ENCODE data around the gene GYPC. TPM values are rescaled to one million over a fixed set of nuclear protein-coding genes. Genes with fewer than 3 reads are reported as not detected.
"Not testable (repeated sequence)": the region's sequence is repeated elsewhere in the genome, so short reads cannot be mapped to it uniquely, and the experiment has no call there.

The GYPC gene
- polyA plus RNA-seq, 1 donor: 133 TPM

DNA sequence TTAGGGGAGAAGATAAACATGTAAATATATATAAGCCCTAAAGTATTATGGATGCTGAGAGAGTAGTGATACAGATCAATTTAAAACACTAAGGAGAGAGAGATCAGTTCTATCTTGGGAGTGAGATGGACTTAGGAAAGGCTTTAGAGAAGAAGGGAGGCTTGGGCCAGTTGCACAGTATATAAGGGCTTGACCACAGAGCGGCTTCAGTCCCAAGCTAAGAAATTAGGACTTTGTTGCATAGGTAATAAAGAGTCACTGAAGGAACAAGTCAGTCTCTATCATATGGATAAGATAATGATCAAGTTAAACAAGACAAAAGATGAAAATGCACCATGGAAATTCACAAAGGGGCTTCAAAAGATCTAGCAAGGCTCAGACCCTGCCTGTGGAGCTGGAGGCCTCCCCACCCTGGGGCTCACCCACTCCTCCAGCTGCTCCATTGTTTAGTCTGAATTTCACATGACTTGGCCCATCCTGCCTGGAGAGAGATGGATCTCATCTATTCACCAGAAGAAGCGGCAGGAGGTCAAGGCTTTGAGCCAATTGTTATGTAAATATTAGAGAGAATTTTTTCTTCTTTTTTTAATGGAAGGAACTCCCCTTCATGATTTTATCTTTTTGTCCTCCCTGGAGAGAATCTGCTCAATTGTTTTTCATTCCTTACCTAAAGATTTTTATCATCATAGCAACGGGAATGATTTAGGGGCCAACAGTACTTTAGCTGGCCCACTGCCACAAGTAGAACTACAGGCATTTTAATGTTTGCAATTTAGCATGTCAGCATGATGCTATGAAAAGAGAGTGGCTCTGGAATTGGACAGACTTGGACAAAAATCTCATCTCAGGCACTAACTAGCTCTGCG is 44.0 kb downstream of the GYPC start:
- peak; percentile 59 for DNase-seq

DNA sequence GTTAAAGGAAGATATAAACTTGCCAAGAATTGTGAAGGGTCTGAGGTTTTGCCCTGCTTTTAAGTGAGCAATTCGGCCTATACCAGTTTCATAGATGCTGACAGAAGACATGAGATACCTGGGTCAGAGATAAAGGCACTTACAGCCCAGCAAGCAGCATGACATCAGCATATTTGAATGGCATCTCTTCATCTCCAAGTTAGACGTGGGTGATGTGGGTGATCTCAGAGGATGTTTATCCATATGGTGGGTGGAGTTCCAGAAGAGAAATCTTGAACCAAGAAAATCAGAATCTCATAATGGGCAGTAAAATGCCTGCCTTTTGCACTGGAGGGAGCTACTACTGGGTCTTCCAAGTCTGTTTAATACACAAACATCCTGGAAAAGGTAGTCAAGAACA is 44.7 kb downstream of the GYPC start:
- DNase-seq: no peak

DNA sequence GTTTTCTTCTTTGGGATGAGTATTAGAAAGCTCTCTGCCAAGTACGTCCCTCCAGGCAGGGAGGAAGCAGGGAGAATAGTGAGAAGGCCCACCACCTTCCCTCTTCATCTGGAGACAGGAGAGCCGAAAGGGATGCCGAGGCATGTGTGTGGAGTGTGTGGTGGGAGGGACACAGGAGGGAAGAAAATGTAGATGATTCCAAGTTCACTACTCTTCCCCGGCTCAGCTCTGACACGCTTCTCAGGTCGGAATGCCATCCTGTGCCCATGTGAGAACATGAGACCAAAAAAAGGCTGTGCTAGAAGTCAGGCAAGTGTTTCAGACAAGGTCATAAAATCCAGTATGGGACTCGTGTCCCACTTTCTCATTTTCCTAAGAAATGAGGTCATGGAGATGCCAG is 47.4 kb downstream of the GYPC start:
- no peak for DNase-seq

DNA sequence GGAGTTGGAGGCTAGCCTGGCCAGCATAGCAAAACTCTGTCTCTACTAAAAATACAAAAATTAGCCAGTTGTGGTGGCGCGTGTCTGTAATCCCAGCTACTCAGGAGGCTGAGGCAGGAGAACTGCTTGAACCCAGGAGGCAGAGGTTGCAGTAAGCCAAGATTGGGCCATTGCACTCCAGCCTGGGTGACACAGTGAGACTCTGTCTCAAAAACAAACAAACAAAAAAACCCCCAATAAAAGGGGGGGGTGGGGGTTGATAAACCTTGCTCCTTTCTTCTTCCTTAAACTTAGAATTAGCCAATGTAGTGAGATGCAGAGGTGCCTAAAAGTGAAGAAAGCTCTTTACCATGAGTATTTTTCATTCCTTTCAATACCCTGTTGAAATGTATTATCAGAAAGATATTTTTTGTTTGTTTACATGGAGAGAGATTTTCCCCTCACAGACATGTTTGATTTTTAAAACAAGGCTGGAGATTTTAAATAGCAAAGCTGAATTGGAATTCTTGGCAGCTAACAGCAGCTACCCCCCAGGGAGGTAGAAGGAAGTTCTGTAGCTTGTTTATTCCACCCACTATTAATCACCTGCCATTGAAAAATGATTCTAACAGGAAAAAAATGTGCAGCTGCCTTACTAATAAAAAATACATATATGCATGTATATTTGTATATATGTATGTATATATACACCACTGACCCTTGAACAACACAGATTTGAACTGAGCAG is 48.6 kb downstream of the GYPC start:
- peak; percentile 62 for DNase-seq

DNA sequence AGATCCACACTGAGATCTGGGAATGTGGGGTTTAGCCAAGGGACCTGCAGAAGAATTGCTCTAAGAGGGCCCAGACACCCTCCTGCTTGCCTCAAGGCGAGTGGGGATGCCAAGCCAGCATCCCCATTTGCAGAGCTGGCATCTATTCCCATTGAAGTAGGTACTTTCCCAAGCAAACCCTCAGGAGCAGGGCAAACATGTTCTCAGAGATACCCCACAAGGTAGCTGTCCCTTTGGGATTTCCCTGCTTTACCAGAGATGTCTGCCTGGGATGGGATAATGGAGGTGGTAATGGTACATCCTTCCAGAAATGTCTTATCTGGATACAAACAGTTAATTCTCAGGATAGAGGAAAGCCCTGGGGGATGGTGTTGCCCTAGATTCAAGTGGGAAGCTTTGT is 51.2 kb downstream of the GYPC start:
- DNase-seq: no peak

- no peak for DNase-seq
Measured at GRCh38 chr2:126707941-126708340, 52.0 kb downstream of the GYPC start.

DNA sequence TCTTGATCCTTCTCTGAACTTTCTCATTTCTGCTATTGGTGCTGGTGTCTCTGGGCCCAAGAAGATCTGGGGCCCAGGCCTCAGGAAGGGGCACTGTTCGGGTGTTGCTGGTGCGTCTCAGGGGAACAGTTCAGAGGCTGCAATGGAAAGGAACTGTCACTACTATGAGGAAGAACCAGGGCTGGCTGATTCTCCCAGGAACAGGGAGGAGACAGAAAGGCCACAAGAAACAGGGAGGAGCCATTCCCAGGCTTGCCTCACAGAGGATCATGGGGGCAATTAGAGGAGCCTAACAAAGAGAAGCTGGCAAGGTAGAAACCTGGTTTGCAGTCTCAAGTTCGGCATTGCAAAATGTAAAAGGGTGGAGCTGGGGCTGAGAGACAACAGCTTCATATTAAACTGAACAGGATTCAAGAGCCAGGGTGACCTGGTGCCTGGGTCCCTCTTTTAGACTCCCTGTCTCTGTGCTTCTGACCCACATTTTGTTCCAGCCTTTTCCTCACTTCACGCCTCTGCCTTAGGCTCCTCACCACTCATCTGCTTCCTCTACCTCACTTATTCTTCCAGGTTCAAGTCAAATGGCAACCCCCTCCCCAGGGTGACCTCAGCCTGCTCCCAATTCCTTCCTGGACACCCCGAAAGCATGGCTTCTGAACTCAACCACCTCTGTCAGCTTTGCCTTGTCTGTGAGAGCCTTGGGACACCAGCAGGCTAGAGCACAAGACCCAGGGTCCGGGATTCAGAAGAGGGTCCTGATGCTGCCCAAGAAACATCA is 58.4 kb downstream of the GYPC start:
- no peak for DNase-seq

- no peak for DNase-seq
Measured at GRCh38 chr2:126715111-126715510, 59.2 kb downstream of the GYPC start.

DNA sequence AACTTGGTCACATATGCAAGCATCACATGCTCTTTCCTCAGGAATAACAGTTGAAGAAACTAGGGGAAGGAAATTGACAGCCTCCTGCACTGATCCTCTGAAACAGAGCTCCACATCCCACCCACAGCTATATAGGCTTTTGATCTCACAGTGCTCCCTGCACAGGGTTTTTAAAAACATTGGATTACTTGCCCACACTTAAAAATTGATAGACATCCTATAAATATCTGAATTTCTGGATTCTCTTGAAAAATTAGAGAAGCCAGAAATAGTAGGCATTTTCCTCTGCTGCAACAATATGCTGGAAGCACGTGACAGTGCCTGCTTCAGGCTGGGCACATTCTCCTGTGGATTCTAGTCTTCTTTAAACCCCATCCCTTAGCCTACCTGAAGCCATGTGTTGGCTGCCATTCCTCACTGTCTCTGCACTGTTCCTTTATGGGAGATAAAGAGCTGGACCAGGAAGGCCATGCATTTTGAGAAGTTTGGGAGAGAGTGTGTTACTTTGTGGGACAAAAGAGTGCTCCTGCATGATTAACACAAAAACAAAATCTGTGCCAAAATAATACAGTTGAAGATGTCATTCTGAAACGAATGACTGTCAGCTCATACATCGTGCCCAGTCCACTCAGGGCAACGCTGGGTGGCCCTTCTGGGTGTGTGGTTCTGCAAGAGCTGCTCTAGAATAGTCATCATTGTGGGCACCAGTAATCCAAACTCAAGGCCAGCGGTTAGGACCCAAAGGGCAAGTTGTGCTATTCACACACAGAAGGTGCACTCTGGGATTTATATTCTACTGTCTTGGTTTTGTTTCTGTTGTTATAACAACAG is 59.8 kb downstream of the GYPC start:
- DNase-seq: no peak

DNA sequence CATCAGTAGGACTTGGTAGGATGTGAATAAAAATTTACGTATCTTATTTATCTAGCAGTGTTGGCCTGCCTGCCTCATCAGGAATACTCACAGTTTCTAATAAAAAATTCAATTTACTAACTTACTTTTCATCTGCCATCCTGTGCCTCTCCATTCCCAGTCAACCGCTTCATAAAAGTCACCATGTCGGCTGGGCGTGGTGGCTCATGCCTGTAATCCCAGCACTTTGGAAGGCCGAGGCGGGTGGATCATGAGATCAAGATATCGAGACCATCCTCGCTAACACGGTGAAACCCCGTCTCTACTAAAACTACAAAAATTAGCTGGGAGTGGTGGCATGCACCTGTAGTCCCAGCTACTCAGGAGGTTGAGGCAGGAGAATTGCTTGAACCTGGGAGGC is 61.3 kb downstream of the GYPC start:
- DNase-seq: not testable (repeated sequence)

DNA sequence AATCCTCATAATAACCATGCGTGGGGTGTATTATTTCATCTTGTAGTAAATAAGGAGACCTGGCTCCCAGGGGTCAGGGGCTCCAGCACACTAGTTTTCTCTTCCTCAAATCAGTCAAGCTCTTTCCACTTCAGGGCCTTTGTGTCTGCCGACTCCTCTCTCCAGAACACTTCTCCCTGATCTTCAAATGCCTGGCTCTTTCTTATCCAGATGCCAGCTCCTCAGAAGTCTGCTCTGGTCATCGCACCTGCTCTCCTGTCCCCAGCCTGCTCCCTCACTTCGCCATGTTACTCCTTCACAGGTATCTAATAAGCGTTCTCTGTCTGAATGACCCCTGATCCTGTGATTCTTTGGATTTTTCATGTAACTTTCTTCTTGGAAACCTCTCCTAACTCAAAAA is 62.0 kb downstream of the GYPC start:
- DNase-seq: no peak

DNA sequence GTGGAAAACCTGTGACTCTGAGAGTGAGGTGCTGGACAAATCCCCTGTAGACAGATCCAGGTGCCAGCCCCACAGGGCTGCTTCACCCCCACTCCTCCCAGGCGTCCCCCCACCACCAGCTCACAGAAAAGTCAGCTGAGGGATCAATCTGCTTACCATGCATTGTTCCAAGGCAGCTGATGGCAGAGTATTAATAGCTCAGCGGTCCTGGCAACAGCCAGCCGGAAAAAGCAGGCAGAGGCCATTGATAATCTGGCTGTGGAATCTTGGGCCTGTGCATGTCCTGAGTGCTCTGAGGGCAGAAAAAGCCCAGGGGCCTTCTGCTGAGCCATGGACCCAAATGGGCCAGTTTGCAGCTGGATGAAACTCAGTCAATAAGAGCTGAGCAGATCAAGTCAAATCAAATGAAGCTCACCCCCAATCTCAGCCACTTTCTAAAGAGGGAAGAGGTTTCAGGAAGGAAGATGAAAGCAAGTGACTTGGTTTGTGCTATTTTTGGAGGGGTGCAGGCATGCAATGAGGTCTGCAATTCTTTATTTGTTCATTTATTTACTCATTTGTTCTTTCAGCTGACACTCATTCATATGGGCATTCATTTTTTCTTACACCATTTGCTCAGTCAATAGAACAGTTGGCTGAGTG is 63.4 kb downstream of the GYPC start:
- DNase-seq: no peak

GRCh38 chr2:126719833-126720351 is 63.9 kb downstream of the GYPC start:
- no peak for DNase-seq

DNA sequence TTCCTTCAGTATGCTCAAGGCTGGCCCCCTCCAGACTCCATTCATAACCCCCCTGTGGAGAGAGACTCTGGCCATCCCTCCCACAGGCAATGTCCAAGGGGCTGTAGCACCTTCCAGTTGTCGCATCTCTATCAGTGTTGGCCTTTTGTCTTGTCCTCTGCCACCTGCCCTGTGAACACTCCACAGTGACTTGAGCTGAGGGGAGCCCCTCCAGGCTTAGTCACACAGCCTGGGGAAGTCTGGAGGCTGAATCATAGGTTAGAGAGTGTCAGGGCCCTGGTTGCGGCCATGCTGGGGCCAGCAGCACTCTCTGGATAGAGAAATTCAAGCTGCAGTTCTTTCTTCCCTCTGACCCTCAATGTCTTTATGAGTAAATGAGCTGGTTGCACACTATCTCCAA is 64.7 kb downstream of the GYPC start:
- no peak for DNase-seq

GRCh38 chr2:126722081-126722480 is 66.1 kb downstream of the GYPC start:
- DNase-seq: no peak

DNA sequence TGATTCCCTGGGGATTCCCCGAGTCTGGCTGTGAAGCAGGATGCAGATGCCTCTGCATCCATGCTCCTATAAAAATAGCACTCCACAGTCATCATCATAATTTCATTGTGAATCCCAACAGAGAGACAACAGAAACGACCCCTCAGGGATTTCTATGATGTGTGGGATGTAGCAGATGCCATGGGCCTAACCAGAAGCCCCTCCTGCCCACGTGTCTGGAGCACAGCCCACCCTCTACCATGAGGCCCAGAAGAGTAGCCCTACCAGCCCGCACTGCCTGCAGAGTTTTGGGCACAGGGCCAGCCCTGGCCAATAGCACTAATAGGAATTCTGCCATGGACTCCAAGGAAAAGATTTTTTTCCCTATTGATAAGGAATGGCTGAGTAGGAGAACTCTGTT is 66.6 kb downstream of the GYPC start:
- no peak for DNase-seq

GRCh38 chr2:126723281-126723815 is 67.4 kb downstream of the GYPC start:
- no peak for DNase-seq

- DNase-seq: no peak
Measured at GRCh38 chr2:126725580-126725979, 69.6 kb downstream of the GYPC start.

DNA sequence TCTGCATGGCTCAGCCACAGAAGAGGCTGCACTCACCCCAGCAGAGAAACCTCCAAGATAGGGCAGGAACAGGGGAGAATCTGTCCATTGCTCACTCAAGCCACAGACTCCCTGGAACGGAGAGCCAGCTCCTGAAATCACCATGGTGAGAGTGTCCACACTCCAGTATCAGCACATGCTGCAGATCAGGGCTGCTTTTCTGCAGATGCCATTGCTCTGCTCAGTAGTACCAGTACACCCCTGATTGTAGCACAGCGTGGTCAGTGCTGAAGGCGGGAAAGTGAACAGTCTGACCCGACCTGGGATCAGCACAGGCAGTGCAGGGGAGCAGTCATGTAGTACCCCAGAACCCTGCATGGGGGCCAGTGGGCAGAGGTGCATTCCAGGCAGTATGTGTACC is 73.9 kb downstream of the GYPC start:
- no peak for DNase-seq

- DNase-seq: no peak
Measured at GRCh38 chr2:126730655-126731054, 74.7 kb downstream of the GYPC start.

DNA sequence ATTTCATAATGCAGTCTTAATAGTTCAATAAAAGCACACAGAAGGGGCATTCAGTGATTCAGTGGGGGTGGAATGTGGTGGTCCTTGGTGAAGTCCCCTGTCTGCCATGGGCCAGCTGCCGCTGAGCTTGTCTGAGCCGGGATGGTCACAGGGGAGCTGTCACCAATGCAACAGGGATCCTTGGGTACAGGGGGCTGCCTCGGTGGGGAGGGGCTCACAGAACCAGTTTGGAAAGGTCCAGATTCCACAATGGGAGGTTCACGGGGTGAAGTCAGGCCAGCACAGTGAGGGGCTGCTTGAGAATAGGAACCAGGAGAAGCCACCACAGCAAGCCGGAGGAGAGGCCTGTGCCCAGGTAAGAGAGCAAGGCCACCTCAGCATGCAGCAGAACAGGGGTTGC is 75.4 kb downstream of the GYPC start:
- no peak for DNase-seq
